HG02840 (cell line): ENCODE results near the gene CTIF.

Experiments
- ATAC-seq: cut with Tn5 transposase; IDR thresholded peaks from one replicate; pipeline ENCODE4 v1.9.1; 2021; ENCODE audit warnings: mild to moderate bottlenecking, moderate library complexity, moderate number of reproducible peaks; ENCODE audit not compliant: unreplicated experiment, low FRiP score

CTIF gene

DNA sequence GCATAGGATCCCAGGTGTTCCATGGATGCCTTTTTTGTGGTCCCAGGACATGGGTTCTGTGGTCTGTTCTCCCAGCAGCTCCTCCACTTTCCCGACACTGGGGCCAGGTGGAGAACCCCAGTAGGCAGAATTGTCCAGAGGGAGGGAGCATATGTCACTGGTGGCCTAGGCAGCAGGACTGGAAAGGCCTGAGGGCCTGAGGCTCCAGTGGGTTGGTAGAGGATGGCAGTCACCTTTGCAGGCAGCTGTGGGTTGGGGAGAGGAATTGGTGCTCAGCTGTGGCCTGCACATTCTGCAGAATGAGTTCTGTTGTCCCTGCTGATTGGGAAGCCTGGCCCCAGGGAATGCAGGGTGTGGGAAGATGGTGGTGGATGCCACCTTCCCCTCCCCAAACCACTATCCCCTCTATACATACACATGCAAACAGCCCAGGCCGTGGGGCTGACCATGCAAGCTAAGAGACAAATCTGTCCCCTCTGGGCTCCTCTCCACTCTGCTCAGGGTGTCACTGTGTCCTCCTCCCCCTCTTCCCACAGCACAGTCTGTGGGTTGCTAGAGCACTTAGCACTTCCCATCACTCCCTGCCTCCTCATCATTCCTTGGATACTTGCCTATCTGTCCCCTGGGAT is 11.4 kb downstream of the CTIF start:
- no peak for ATAC-seq

DNA sequence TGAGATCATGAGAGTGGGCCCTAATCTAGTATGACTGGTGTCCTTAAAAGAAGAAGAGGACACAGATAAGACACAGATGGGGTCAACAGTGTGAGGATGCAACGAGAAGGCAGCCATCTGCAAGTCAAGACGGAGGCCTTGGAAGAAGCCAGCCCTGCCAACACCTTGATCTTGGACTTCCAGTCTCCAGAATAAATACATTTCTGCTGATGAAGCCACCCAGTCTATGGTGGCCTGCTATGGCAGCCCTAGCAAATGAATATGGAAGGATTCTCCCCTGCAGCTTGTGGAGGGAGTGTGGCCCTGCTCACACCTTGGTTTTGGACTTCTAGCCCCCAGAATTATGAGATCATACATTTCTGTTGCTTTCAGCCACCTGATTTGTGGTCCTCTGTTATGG is 12.3 kb downstream of the CTIF start:
- ATAC-seq: no peak

DNA sequence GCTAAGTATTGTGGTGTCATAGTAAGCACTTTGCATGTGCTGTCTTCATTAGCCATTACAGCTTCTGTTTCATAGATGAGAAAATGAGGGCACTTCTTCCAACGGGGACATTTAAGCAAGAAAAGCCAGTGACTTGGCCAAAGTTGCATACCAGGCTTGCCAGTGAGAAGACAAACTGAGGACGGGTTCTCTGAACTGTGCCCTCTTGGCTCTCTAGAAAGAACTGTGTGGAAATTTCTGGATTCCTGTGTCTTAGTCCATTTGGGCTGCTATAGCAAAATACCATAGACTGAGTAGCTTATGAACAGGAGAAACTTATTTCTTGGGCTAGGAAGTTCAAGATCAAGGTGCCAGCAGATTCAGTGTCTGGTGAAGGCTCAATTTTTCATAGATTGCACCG is 13.3 kb downstream of the CTIF start:
- ATAC-seq: no peak

DNA sequence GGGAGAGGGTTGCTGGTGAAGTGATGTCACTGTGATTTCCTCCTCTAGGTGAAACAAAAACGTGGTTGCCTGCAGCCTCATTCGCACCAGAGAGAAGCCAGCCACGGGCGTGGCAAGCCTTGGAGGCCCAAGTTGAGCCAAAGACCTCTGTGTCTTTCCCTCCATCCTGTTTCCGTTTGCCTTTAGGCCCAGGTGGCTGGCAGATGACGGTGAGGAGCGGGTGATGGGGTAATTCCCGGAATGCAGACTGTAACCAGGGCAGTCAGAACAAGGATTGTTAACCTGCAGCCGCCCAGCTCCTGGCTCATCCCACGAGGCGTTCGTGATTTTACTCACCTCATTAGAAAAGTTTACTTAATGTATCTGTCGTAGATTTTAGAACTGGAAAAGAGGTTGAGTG is 14.4 kb downstream of the CTIF start:
- ATAC-seq: no peak

DNA sequence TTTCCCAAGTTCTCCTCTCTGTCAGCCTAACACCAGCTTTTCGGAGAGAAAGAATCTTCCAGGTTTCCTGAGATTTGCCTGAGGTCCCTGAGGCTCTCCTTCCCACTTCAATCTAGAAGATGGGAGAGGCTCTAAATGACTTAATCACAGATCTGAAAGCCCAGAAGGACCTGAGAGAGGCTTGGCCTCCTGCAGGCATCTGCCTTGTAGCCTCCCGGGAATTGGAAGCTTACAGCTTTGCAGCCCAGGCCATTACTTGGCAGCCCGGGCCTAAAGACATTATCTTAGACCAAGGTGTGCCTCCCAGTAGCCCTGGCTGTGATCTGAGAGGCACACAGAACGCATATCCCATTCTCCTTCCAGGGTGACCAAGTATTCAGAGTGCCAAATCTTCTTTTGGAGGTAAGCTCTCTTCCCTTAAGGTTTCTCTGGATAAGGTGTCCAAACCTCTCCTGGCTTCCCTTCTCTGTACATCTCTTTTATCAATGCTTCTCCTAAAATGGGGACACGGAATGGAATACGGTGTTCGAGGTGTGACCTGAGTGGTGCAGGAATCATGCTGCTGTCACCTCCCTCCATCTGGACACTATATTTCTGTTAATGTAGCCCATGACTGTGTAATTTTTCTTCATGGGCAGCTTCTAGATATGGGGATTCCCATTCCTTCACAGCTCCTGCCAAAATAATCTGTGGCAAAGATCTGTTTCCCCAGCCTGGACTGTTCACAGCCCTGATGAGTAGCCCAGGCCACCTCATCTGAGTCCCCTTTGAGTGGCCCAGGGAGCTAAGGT is 16.0 kb downstream of the CTIF start:
- ATAC-seq: no peak

DNA sequence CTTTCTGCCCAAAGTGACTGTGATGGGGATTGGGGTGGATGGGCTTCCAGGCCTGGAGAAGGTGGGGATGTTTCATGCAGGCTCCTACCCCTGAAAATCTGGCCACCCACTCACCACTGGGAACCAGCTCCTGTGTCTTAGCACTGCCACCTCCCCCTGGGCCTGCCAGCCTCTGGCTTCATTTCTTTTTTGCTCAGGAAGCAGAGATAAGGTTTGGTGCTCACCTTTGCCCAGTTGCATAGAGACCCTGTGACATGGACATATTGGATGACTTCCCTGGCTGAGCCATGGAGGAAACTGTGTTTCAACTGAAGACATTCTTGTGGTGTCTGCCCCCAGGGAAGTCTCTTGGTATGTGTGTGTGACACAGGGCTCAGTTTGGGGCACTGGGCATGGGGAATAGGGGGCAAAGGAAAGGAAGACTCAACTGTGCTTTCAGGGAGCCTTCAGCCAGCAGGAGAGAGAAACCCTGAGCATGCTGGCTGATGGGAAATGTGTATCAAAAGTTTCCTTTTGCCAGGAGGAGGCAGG is 16.7 kb downstream of the CTIF start:
- no peak for ATAC-seq

DNA sequence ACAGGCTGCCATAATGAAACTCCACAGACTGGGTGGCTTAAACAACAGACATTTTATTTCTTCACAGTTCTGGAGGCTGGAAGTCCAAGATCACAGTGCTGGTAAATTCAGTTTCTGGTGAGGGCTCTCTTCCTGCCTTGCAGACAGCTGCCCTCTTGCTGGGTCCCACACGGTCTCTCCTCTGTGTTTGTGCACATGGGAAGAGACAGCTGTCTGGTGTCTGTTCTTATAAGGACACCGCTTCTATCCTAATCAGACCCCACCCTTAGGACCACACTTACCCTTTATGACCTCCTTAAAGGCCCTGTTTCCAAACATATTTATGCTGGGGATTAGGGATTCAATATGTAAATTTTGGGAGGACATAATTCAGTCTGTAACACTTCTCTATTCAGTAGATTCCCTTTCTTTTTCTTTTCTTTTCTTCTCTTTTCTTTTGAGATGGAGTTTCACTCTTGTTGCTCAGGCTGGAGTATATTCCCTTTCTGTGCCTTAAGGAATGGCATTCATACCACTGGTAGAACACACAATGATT is 18.9 kb downstream of the CTIF start:
- no peak for ATAC-seq

DNA sequence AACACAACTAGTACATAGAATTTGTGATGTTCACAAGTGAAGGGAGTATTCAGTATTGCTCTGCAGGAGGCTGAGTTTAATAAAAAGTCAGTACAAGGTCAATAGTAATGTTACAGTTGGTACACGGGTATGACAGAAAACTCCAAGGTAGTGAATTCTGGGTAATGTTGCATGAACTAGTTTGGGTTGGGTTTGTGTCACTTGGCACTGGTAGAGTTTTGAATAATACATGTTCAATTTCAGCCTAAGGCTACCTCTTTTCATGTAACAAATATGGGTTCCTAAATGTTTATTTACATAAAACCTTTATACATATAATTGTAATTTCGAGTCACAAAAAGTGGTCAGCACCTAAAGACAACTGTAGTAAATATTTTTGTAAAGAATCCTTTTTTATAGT is 19.4 kb downstream of the CTIF start:
- ATAC-seq: no peak

DNA sequence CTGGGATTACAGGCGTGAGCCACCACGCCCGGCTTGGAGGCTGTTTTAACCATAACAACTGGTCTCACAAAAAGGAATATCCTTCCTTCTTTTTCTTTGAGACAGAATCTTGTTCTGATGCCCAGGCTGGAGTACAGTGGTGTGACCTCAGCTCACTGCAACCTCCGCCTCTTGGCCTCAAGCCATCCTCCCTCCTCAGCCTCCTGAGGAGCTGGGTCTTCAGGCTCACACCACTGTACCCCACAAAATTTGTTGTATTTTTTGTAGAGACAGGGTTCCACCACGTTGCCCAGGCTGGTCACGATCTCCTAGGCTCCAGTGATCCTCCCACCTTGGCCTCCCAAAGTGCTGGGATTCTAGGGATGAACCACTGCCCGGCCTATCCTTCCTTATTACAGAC is 21.7 kb downstream of the CTIF start:
- ATAC-seq: no peak

DNA sequence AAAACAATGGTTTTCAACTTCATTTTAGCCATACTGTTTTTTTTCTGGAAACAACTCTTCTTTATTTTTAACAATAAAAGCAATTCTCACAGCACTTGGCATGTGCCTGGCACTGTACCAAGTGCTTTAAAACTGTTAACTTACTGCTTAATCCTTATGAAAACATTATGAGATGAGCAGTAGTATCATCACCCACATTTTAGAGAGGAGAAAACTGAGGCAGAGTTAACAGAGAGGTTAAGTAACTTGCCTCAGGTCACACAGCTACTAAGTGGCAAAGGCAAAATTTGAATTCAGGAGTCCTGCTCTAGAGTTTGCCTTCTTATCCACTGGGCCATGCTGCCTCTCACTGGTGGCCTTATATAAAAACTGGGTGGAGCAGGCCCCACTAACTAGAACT is 23.2 kb downstream of the CTIF start:
- no peak for ATAC-seq

DNA sequence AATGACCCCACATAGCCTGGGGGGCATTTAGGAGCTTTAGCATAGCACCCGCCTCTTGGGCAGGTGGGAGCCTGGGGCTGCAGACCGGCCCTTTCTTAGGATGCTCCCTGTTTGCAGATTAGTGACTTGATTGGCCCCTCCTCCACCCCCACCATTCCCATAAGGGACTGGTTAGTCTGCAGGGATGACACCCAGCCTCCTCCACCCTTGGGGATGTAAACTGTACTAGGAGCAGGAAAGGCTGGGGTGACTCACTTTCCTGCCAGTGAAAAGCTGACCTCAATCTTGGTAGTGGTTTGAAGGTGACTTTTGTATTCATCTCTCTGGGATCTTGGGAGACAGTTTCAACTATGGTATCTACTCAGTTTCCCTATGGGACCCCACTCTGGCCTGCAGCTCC is 24.2 kb downstream of the CTIF start:
- ATAC-seq: no peak

DNA sequence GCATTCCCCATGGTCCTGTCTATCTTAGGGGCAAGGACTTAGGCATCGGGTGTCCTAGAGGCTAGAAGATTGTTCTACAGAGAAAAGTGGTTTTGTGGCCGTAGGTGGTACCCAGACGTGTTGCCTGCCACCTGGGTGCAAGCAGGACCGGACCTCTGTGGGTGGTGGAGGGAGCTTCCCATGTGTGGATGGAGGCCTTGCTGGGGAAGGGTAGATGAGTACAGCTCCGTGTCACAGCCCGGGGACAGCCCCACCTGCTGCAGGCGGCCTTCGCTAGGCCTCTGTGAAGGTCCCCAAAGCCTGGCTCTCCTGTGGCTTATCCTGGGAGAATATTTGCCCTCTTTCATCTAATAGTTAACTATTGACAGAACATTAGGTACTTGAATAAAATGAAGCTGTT is 25.3 kb downstream of the CTIF start:
- ATAC-seq: no peak

DNA sequence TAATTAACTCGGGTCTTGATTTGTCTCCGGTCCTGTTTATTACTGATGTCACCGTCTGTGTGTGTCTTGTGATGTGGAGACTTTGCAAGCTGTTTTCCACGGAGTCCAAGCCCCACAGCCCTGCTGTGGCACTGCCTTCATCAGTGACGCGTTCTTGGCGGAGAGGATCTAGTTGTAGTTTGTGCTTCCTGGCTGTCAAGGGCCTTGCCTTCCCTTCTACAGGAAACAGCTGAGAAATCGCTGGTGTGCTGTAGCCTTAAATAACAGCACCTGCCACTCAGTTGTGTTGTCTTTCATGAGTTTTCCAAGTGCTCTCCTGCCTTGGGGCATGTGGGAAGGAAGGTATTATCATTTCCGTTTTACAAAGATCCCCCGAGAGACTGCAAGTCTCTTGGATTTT is 26.3 kb downstream of the CTIF start:
- ATAC-seq: no peak

DNA sequence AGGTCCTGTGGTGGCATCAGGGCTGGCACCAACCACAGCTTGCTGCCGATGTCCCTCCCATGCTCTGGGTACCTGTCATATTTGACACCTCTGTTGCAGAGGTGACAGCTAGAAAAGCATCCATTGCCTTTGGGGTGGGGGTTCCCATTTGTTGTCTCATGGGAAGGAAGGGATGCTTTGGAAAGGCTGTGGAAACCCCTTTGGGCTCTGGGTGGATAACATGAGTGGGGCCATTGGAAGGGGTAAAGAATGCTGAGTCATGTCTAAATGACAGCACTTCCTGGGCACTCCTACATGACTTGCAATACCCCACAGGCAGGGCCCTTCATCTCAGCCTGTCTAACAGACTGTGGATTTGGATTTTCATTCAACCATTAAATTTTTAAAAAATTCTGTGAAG is 27.8 kb downstream of the CTIF start:
- ATAC-seq: no peak

DNA sequence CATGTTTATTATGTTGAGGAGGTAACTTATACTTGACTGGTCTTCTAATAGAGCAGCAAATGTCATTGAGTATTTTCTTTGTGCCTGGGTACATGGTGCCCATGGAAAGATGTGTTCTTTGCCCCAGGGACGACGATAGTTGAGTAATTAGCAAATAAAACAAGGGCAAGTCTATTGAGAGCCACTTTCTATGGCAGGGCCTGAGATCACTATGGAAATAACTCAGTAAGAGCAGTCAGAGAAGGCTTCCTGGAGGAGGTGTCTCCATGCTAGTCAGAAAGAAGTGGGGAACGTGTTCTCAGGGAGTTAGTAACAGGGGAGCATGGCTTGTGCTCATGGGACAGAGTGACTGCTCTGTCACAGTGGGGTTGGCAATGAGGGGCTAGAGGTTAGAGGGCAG is 28.6 kb downstream of the CTIF start:
- no peak for ATAC-seq

DNA sequence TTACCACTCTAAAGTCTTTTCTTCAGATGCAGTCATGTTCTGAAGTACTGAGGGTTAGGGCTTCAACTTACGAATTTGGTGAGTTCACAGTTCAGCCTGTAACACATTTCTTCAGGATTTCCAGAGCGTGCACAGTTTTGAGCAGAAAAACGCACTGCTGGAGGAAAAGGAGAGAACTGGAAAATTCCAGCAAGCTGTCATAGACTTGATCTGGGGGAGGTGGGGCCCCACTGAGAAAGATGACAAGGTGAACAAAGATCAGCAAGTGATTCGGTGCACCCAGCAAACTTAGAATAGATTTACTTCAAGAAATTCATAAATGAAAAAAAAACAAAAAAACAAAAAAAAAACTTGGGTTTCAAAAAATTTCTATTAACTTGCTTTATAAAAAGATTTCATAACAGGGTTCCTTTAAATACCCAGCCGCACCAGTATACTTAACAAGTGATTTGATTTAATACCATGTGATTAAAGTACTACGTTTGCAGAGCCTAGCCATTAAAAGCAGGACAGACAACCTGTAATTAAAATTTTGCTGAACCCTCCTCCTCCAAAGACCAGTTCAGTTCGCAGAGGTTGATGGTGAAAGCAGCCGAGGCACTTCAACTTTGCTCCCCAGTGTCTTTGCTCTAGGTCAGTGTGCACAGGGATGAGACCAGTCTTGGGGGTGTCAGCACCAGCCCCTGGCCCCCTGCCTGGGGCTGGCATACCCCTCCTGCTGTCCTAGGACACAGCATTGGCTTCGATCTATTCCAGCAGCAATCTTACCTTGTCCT is 30.5 kb downstream of the CTIF start:
- no peak for ATAC-seq

DNA sequence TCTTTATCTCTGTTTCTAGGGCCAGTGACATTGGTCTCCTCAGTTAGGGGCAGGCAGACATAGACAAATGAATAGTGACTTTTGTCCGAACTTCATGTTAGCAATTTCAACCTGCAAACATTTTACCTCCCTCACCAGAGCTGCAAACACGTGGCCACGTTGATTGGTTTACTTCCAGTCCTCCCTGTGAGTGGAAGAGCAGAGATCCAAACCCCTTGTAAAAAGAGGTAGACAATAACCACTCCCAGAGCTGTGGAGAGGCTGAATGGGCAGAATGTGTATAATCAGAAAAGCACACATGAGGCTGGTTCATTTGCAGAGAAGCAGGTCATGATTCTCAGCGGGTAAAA is 31.1 kb downstream of the CTIF start:
- ATAC-seq: no peak

DNA sequence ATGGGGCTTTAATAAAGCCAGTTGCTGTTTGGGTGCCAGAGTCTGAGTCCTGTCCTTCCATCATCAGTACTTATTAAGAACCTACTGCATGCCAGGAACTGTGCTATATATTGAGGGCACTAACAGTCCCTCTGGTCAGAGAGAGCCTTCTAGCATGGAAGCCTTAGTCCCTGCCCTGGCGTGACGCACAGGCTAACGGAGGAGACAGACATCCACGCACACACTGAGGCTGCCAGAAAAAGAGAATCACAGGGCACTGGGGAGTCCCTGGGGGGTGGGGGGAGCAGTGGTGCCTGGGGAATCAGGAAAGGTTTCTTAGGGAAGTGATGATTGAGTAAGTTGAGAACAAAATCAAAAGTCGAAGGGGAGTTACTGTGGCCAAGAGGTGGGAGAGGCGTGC is 31.5 kb downstream of the CTIF start:
- no peak for ATAC-seq

DNA sequence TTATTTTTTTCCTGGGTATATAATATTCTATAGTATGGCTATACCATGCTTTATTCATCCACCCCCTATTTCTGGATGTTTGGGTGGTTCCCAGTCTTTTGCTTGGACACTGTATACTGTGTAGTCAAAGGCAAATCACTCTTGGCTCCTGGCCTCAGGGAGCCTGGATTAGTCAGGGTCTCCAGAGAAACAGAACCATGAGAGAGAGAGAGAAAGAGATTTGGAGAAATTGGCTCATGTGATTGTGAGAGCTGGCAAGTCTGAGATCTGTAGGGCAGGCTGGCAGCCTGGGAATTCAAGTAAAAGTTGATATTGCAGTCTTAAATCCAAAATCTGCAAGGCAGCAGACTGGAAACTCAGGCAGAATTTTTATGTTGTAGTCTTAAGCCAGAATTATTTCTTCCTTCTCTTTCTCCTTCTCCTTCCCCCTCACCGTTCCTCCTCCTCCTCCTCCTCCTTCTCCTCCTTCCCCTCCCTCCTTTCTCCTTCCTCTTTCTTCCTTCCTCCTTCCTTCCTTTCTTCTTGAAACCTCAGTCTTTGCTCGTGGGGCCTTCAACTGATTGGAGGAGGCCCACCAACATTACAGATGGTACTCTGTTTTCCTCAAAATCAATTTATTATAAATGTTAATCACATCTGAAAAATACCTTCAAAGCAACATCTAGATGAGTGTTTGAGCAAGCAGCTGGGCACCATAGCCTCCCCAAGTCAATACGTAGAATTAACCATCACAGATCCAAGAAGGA is 33.0 kb downstream of the CTIF start:
- no peak for ATAC-seq

DNA sequence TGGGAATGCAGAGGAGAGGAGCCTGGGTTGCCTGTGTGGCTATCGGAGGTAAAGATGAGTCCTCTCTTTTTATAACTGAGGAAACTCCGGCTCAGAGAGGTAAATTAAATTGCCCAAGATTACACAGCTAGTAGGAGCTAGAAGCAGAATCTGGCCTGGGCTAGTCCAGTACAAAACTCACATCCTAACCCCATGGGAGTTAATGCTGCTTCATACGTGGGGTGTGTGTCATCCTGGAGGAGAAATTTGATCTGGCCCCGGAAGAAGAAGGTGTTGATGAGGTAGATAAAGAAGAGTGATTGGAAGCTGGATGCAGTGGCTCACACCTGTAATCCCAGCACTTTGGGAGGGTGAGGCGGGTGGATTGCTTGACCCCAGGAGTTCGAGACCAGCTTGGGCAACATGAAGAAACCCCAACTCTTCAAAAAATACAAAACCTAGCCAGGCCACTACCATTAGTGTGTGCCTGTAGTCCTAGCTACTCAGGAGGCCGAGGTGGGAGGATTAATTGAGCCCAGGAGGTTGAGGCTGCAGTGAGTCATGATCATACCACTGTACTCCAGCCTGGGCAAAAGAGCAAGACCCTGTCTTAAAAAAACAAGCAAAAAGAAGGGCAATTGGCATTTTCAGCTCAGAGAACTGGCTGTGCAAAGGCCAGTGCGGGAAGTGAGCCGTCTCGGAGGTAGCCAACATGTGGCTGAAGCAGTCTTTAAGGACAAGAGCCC is 33.7 kb downstream of the CTIF start:
- no peak for ATAC-seq
